K562 (cell line): Measurements from ENCODE around the gene C1orf105. TPM values are rescaled to one million over a fixed set of nuclear protein-coding genes. Genes with fewer than 3 reads are reported as not detected.

Experiments used
- ATAC-seq: fragments of 200-7000 bp; cut with Tn5 transposase; 3 replicates; pipeline ENCODE4 v1.9.1; 2020; ENCODE audit warnings: moderate library complexity
- BruUV-seq: library from RNA; stranded (reverse); fragments of 400-500 nt; replicated peaks from 2 replicates; lab custom pipeline; 2021; lab: Mats Ljungman, UMichigan
- CTCF ChIA-PET: fragments of 300-600 bp; formaldehyde crosslinking; extraction: SDS; loops from one replicate; lab custom pipeline; 2021; ENCODE audit warnings: low intra/inter-chr PET ratio; lab: Yijun Ruan, JAX
- POLR2A ChIA-PET: fragments of 300-600, 350-650 bp; sonication (Branson Sonifier 250); formaldehyde crosslinking; extraction: SDS; loops from one replicate; lab custom pipeline; 2021; ENCODE audit warnings: antibody characterized with exemption, inconsistent platforms; lab: Yijun Ruan, JAX
- DNase-seq, 4 experiments: peaks; one replicate each; pipeline versions ENCODE4 v3.0.0 to v3.0.0-alpha.2; 2011 to 2018; ENCODE audit warnings: low spot score in 3 of 4, mixed read lengths in 3 of 4; ENCODE audit errors: extremely low read depth in 1 of 4
- FAIRE-seq: peaks from 2 replicates; lab custom pipeline; 2011; peaks lifted over from hg19 to GRCh38; lab: Jason Lieb, UNC
- H2AFZ ChIP-seq: 2 replicates; pipeline ENCODE4 v1.6.0; 2011; ENCODE audit warnings: low read depth, low read length, control low read depth, inconsistent platforms
- H3K27ac ChIP-seq: fragments of 200-600 bp; 3 replicates; pipeline ENCODE4 v1.8.0; 2011; ENCODE audit warnings: low read depth, mild to moderate bottlenecking, control low read depth, inconsistent platforms, low read length, moderate library complexity, mixed read lengths; ENCODE audit errors: extremely low read depth
- H3K27me3 ChIP-seq, 2 experiments: fragments of 300-600 bp in 1 of 2; 2 replicates in 1 of 2; 3 replicates in 1 of 2; pipeline versions ENCODE4 v1.6.0 to v1.8.0; 2011; ENCODE audit warnings: inconsistent platforms in 2 of 2, low read length in 2 of 2, mild to moderate bottlenecking in 1 of 2, mixed read lengths in 1 of 2, moderate library complexity in 1 of 2; ENCODE audit not compliant: control insufficient read depth in 2 of 2, insufficient read depth in 2 of 2
- H3K36me3 ChIP-seq: fragments of 300-600 bp; 3 replicates; pipeline ENCODE4 v1.8.0; 2011; ENCODE audit warnings: mild to moderate bottlenecking, low read length, inconsistent platforms; ENCODE audit not compliant: control insufficient read depth, insufficient read depth
- H3K4me1 ChIP-seq, 2 experiments: fragments of 200-600 bp in 1 of 2; replicated peaks in 1 of 2; 2 replicates in 1 of 2; 3 replicates in 1 of 2; pipeline versions ENCODE4 v1.5.1 to v1.8.0; 2011; ENCODE audit warnings: inconsistent platforms in 2 of 2, low read length in 2 of 2, mild to moderate bottlenecking in 1 of 2, mixed read lengths in 1 of 2, moderate library complexity in 1 of 2; ENCODE audit not compliant: control insufficient read depth in 2 of 2, insufficient read depth in 2 of 2
- H3K4me2 ChIP-seq: 2 replicates; pipeline ENCODE4 v1.6.1; 2011; ENCODE audit warnings: low read length, control low read depth, inconsistent platforms, mixed read lengths; ENCODE audit not compliant: insufficient read depth
- H3K4me3 ChIP-seq: fragments of 200-600 bp; sonication (generic), shearing (Covaris generic); 2 replicates; pipeline ENCODE4 v1.5.1; 2016; ENCODE audit warnings: control low read depth, inconsistent platforms
- H3K79me2 ChIP-seq: fragments of 200-600 bp; 3 replicates; pipeline ENCODE4 v1.8.0; 2011; ENCODE audit warnings: low read length, inconsistent platforms; ENCODE audit not compliant: control insufficient read depth, insufficient read depth
- H3K9ac ChIP-seq, 2 experiments: 2 replicates each; pipeline versions ENCODE4 v1.6.0 to v1.6.1; 2011; ENCODE audit warnings: low read depth in 2 of 2, low read length in 2 of 2, control low read depth in 1 of 2, inconsistent platforms in 1 of 2, mild to moderate bottlenecking in 1 of 2, mixed read lengths in 1 of 2; ENCODE audit not compliant: insufficient read depth in 1 of 2
- H3K9me1 ChIP-seq: one replicate; pipeline ENCODE4 v1.6.0; 2011; ENCODE audit warnings: inconsistent platforms, mild to moderate bottlenecking, low read length, moderate library complexity; ENCODE audit not compliant: control insufficient read depth, insufficient read depth
- H3K9me3 ChIP-seq: replicated peaks from 2 replicates; pipeline ENCODE4 v1.5.1; 2011; ENCODE audit warnings: low read depth, low read length, inconsistent platforms; ENCODE audit not compliant: control insufficient read depth, insufficient read depth
- H4K20me1 ChIP-seq: replicated peaks from 2 replicates; pipeline ENCODE4 v1.6.1; 2011; ENCODE audit warnings: low read length, inconsistent platforms, mixed read lengths; ENCODE audit not compliant: control insufficient read depth, insufficient read depth
- EGR1 ChIP-seq: fragments of 450-650 bp; conservative IDR thresholded peaks from 2 replicates; pipeline ENCODE4 v1.6.1; 2017; ENCODE audit warnings: mild to moderate bottlenecking
- HDAC1 ChIP-seq, 2 experiments: fragments of 450-650 bp; IDR thresholded peaks; 2 replicates each; pipeline ENCODE4 v1.6.1; 2016 to 2017; ENCODE audit warnings: inconsistent platforms in 1 of 2, mild to moderate bottlenecking in 1 of 2, moderate library complexity in 1 of 2
- HMG20B ChIP-seq: fragments of 250-450 bp; sonication (Bioruptor Pico); IDR thresholded peaks from 2 replicates; pipeline ENCODE4 v1.5.0; 2021; ENCODE audit warnings: mild to moderate bottlenecking
- RBFOX2 ChIP-seq: fragments of 200-400 bp; formaldehyde crosslinking; IDR thresholded peaks from 2 replicates; pipeline ENCODE4 v1.6.1; 2017; ENCODE audit warnings: low read depth, mild to moderate bottlenecking, low read length, moderate library complexity
- TBP ChIP-seq: optimal IDR thresholded peaks from 2 replicates; pipeline ENCODE3; 2011; ENCODE audit warnings: low read depth, low read length, improper control_type of control experiment
- ZFP30 ChIP-seq: fragments of 250-450 bp; sonication (Bioruptor Pico); IDR thresholded peaks from 2 replicates; pipeline ENCODE4 v1.8.0; 2022; ENCODE audit warnings: moderate library complexity, mild to moderate bottlenecking, inconsistent platforms, borderline replicate concordance
- WGBS: fragments of 100-300 bp; shearing (Covaris generic); methylation state at CpG from one replicate; pipeline ENCODE4 v1.1.6; 2016; ENCODE audit warnings: low coverage, mixed read lengths; ENCODE audit not compliant: insufficient coverage; ENCODE audit errors: missing lambda C conversion rate; 5-methylcytosine and 5-hydroxymethylcytosine counted together
- in situ Hi-C: fragments of 300-500 bp; cut with MboI; formaldehyde crosslinking; loops from 4 replicates; pipeline ENCODE4 v1.15.0; 2018; ENCODE audit warnings: inconsistent platforms, mixed read lengths
- intact Hi-C: fragments of 100-400 bp; cut with micrococcal nuclease; formaldehyde crosslinking; loops from 2 replicates; pipeline ENCODE4 v1.14.2; 2022
- polyA plus RNA-seq, 8 experiments: library from polyadenylated mRNA; depleted of rRNA in 4 of 8; stranded (reverse) in 5 of 8; unstranded in 3 of 8; fragments of >200 nt; fragmentation: Nextera tagmentation in 2 of 8; fragmentation: Illumina TruSeq in 1 of 8; extraction: Ambion mirVana in 2 of 8; extraction: Trizol in 1 of 8; gene quantifications; 2 replicates each; pipeline versions ENCODE4 v1.2.1 to v1.2.3, GENCODE V29; 2011 to 2014; ENCODE audit warnings: inconsistent platforms in 1 of 8, missing spikeins in 1 of 8
- total RNA-seq, 7 experiments: library from RNA; depleted of rRNA in 6 of 7; stranded (reverse); fragments of >200 nt in 6 of 7; fragmentation: Illumina TruSeq in 2 of 7; extraction: Trizol in 2 of 7; gene quantifications; 2 replicates each; pipeline versions ENCODE4 v1.2.1 to v1.2.3, GENCODE V29; 2011 to 2021; ENCODE audit warnings: low replicate concordance in 1 of 7

The C1orf105 gene
- total and polyA plus RNA-seq, 9 of the 15 experiments (the other 6 are each of a cell fraction or from before 2014, with no cell fraction given) = 0.08 TPM; not detected in 8

- BruUV-seq = no TSS peak
- H3K36me3 ChIP-seq = no peaks in the 10 kb centered on the region
- intact Hi-C loops = loop anchor here (5.0 kb wide), 1 partner anchor 45 kb away; no protein-coding TSS in a partner anchor
- CTCF ChIA-PET = no interaction called here
- peaks cover 0 to 13% of the 10 kb centered on the region in 2 experiments; a peak in 3 of 5 replicates for H3K4me1 ChIP-seq
- no peak overlapping the region for H3K4me3 ChIP-seq
- H3K9ac ChIP-seq = no peak overlapping the region
- peak overlapping the region; percentile 19; the same call in 1 of the 2 replicates for H2AFZ ChIP-seq
- H3K9me1 ChIP-seq = no peaks in the 10 kb centered on the region
- no peak overlapping the region for H3K27ac ChIP-seq
- WGBS = 33% methylated on average over 5 of the region's 5 CpGs
- H4K20me1 ChIP-seq = no peaks in the 10 kb centered on the region
- H3K79me2 ChIP-seq = no peaks in the 10 kb centered on the region
- H3K27me3 ChIP-seq = no peaks in the 10 kb centered on the region
- no peak overlapping the region for H3K4me2 ChIP-seq
- in situ Hi-C loops = no loop called here
- DNase-seq (no peak), ATAC-seq (no peak; the same call in 2 of the 3 replicates), FAIRE-seq (no peak)
- POLR2A ChIA-PET = interaction anchor here (0.7 to 1.5 kb wide), 6 partner anchors 10 to 266 kb away, joined by 3 to 6 read pairs (median 4); no protein-coding TSS in a partner anchor
- peak; percentile 32; the same call in 1 of the 2 replicates for TF ChIP-seq EGR1
- TF ChIP-seq HMG20B (CRISPR knock-in tag) = no peak
- TF ChIP-seq, all 486 proteins: peak for 1
- H3K9me3 ChIP-seq = no peaks in the 10 kb centered on the region
Observed at GRCh38 chr1:172497230-172497629, 76.7 kb downstream of the C1orf105 start.

GRCh38 chr1:172498857-172499256 lies 78.4 kb downstream of the C1orf105 start:
- H3K4me2 ChIP-seq = no peak overlapping the region
- no peak overlapping the region for H3K4me3 ChIP-seq
- ATAC-seq (no peak), FAIRE-seq (no peak), DNase-seq (no peak)
- ChIA-PET POLR2A (interaction anchor here (0.7 to 2.1 kb wide), 7 partner anchors 9 to 42 kb away, joined by 3 to 5 read pairs (median 4); partner anchors contain the start of gene SUCO), CTCF (no interaction called here)
- no peak overlapping the region for H3K9ac ChIP-seq
- no peaks in the 10 kb centered on the region for H4K20me1 ChIP-seq
- H3K27ac ChIP-seq = no peak overlapping the region
- H3K4me1 ChIP-seq = peaks cover 0 to 13% of the 10 kb centered on the region in 2 experiments; a peak in 3 of 5 replicates
- no peaks in the 10 kb centered on the region for H3K36me3 ChIP-seq
- TF ChIP-seq ZFP30 (no peak), TBP (no peak), HDAC1 (IDR thresholded peaks at IDR 0.05) (no peak), RBFOX2 (no peak)
- WGBS = 77% methylated on average over 2 of the region's 2 CpGs
- no TSS peak for BruUV-seq
- no peak overlapping the region for H2AFZ ChIP-seq
- H3K9me1 ChIP-seq = no peaks in the 10 kb centered on the region
- H3K27me3 ChIP-seq = no peaks in the 10 kb centered on the region
- H3K9me3 ChIP-seq = no peaks in the 10 kb centered on the region
- H3K79me2 ChIP-seq = no peaks in the 10 kb centered on the region
- intact Hi-C loops = loop anchor here (5.0 kb wide), 1 partner anchor 47 kb away; no protein-coding TSS in a partner anchor
- in situ Hi-C loops = no loop called here
